ENCODE measurements around the gene SMG6. TPM values are rescaled to one million over a fixed set of nuclear protein-coding genes. Genes with fewer than 3 reads are reported as not detected.
A peak's percentile ranks its signal among the peaks of the same experiment; 100 is the strongest.
"Not testable (repeated sequence)": the region's sequence is repeated elsewhere in the genome, so short reads cannot be mapped to it uniquely, and the experiment has no call there.

SMG6 gene
- total RNA-seq, 1 donor from 2014 or later = 39.7 TPM

DNA sequence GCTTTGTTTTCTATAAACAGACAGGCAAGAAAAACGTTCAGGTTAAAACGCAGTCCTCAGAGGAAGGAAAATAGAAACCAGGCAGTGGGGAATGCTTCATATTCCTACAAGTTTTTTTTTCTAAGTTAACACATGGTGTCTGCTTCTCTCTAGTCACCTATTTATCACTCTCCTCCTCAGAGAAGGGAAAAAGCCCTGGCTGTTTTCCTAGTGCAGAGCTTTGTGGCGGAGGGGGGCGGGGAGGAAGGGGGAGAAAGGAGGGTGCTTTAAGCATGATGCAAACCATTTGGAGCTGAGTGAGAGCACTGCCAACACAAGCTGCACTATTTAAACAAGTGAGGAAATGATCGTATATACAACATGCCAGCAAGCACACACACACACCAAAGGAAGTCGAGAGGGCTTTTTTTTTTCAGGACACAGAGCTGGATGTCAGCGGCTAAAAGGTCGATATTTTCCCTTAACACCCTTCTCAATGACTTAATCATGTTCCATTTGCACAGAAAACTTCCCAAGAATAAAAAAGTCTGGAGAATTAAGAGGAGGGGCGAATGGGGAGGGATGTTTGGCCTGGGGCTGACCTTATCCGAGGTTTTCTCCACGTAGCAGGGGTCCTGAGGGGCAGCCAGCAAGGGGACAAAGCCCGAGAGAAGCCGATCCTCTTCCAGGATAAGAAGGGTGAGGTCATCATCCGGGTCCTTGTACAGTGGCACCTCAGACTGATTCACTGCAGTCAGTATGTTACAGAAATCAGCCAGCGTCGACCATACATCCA lies 131.3 kb downstream of the SMG6 start:
- H3K27me3 ChIP-seq (ENCODE audit: insufficient read depth, low read length) = no peaks in the 10 kb centered on the region
- no peak overlapping the region for H3K4me3 ChIP-seq (ENCODE audit: insufficient read depth, low read depth, low read length)
- H3K4me2 ChIP-seq (ENCODE audit: low read length) = peak overlapping the region; percentile 83
- H3K4me3 Mint-ChIP-seq (ENCODE audit: unreplicated experiment) = peak overlapping the region; percentile 11
- peak; percentile 87 for FAIRE-seq
- no peaks in the 10 kb centered on the region for H3K9me3 Mint-ChIP-seq (ENCODE audit: unreplicated experiment)
- H3K27me3 Mint-ChIP-seq (ENCODE audit: low read depth, unreplicated experiment) = no peaks in the 10 kb centered on the region
- peaks cover 13% of the 10 kb centered on the region for H3K36me3 ChIP-seq (ENCODE audit: insufficient read depth, low read length)
- H3K79me2 ChIP-seq (ENCODE audit: insufficient read depth, low read length) = peaks cover 21% of the 10 kb centered on the region
- H3K9me3 ChIP-seq (ENCODE audit: insufficient read depth, low read depth, low read length) = no peaks in the 10 kb centered on the region
- peak overlapping the region; percentile 96 for H3K27ac Mint-ChIP-seq (ENCODE audit: unreplicated experiment)
- H3K27ac ChIP-seq (ENCODE audit: low read depth, low read length) = peak overlapping the region; percentile 99
- peaks cover 62% of the 10 kb centered on the region for H3K4me1 Mint-ChIP-seq (ENCODE audit: low read depth, unreplicated experiment)
- H3K4me1 ChIP-seq (ENCODE audit: insufficient read depth, low read length) = peaks cover 51% of the 10 kb centered on the region
- H4K20me1 ChIP-seq (ENCODE audit: insufficient read depth, low read length) = no peaks in the 10 kb centered on the region
- H3K9ac ChIP-seq (ENCODE audit: low read length) = peak overlapping the region; percentile 94
- peak; percentile 100 for DNase-seq (ENCODE audit: low read depth)
- peaks cover 27% of the 10 kb centered on the region for H3K36me3 Mint-ChIP-seq (ENCODE audit: low read depth, unreplicated experiment)
- TF ChIP-seq, protein P1, sequence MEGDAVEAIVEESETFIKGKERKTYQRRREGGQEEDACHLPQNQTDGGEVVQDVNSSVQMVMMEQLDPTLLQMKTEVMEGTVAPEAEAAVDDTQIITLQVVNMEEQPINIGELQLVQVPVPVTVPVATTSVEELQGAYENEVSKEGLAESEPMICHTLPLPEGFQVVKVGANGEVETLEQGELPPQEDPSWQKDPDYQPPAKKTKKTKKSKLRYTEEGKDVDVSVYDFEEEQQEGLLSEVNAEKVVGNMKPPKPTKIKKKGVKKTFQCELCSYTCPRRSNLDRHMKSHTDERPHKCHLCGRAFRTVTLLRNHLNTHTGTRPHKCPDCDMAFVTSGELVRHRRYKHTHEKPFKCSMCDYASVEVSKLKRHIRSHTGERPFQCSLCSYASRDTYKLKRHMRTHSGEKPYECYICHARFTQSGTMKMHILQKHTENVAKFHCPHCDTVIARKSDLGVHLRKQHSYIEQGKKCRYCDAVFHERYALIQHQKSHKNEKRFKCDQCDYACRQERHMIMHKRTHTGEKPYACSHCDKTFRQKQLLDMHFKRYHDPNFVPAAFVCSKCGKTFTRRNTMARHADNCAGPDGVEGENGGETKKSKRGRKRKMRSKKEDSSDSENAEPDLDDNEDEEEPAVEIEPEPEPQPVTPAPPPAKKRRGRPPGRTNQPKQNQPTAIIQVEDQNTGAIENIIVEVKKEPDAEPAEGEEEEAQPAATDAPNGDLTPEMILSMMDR (IDR thresholded peaks at IDR 0.05; ENCODE audit: insufficient read depth, low read depth, low read length) = no peak
- no peak for TF ChIP-seq EZH2 (IDR thresholded peaks at IDR 0.05; ENCODE audit: insufficient read depth, low read length)
- H2AFZ ChIP-seq (ENCODE audit: low read depth, low read length) = peak overlapping the region; percentile 23

DNA sequence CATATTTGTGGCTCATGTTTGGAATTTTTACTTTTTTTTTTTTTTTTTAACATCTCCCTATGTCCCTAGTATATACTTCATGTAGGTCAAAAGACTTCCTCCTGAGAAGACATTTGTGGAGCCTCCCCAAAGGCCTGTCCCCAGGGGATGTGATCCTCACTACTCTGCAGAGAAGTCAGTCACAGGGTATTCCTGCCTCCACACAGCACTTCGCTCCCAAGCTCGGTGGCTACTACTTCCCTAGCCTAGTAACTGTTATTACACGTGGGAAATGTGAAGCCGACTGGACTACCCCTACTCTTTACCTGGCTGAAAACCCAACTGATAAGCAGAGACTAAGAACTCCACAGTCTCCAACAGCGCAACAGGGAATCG lies 131.9 kb downstream of the SMG6 start:
- FAIRE-seq (no peak), DNase-seq (ENCODE audit: low read depth) (no peak)
- H3K79me2 ChIP-seq (ENCODE audit: insufficient read depth, low read length) = peaks cover 18% of the 10 kb centered on the region
- peaks cover 13% of the 10 kb centered on the region for H3K36me3 ChIP-seq (ENCODE audit: insufficient read depth, low read length)
- H3K36me3 Mint-ChIP-seq (ENCODE audit: low read depth, unreplicated experiment) = peaks cover 25% of the 10 kb centered on the region
- H3K27me3 Mint-ChIP-seq (ENCODE audit: low read depth, unreplicated experiment) = no peaks in the 10 kb centered on the region
- H3K4me3 ChIP-seq (ENCODE audit: insufficient read depth, low read depth, low read length) = no peak overlapping the region
- H3K4me1 Mint-ChIP-seq (ENCODE audit: low read depth, unreplicated experiment) = peaks cover 57% of the 10 kb centered on the region
- peak overlapping the region; percentile 15 for H2AFZ ChIP-seq (ENCODE audit: low read depth, low read length)
- no peaks in the 10 kb centered on the region for H3K9me3 Mint-ChIP-seq (ENCODE audit: unreplicated experiment)
- peak overlapping the region; percentile 96 for H3K27ac Mint-ChIP-seq (ENCODE audit: unreplicated experiment)
- no peaks in the 10 kb centered on the region for H4K20me1 ChIP-seq (ENCODE audit: insufficient read depth, low read length)
- H3K9me3 ChIP-seq (ENCODE audit: insufficient read depth, low read depth, low read length) = no peaks in the 10 kb centered on the region
- no peaks in the 10 kb centered on the region for H3K27me3 ChIP-seq (ENCODE audit: insufficient read depth, low read length)
- H3K4me3 Mint-ChIP-seq (ENCODE audit: unreplicated experiment) = no peak overlapping the region
- H3K9ac ChIP-seq (ENCODE audit: low read length) = peak overlapping the region; percentile 94
- TF ChIP-seq, protein P1 (IDR thresholded peaks at IDR 0.05; ENCODE audit: insufficient read depth, low read depth, low read length) = no peak
- no peak for TF ChIP-seq EZH2 (IDR thresholded peaks at IDR 0.05; ENCODE audit: insufficient read depth, low read length)
- peak overlapping the region; percentile 83 for H3K4me2 ChIP-seq (ENCODE audit: low read length)
- H3K4me1 ChIP-seq (ENCODE audit: insufficient read depth, low read length) = peaks cover 50% of the 10 kb centered on the region
- H3K27ac ChIP-seq (ENCODE audit: low read depth, low read length) = peak overlapping the region; percentile 99

DNA sequence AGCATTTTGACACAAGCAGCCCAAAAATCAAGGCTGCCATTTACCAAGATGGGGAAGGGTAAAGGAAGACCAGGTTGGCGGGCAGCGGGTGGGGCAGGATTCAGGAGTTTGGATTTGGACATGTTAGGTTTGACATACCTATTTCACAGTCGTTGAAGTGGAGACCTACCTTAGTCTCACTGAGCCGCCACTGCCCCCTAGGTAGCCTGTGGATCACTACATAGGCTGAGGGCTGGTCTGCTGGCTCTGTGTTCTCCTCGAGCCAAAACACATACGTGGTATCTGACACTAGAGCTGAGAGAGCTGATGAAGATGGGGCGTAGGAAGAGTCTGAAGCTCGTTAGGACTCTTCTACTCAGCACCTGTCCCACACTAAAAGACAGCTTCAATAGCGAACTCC lies 133.6 kb downstream of the SMG6 start:
- H3K9me3 ChIP-seq (ENCODE audit: insufficient read depth, low read depth, low read length) = no peaks in the 10 kb centered on the region
- no peak overlapping the region for H2AFZ ChIP-seq (ENCODE audit: low read depth, low read length)
- H3K27me3 ChIP-seq (ENCODE audit: insufficient read depth, low read length) = no peaks in the 10 kb centered on the region
- peaks cover 11% of the 10 kb centered on the region for H3K79me2 ChIP-seq (ENCODE audit: insufficient read depth, low read length)
- Mint-ChIP-seq H3K27me3 (ENCODE audit: low read depth, unreplicated experiment) (no peaks in the 10 kb centered on the region), H3K27ac (ENCODE audit: unreplicated experiment) (peak overlapping the region; percentile 1), H3K4me1 (ENCODE audit: low read depth, unreplicated experiment) (peaks cover 57% of the 10 kb centered on the region), H3K36me3 (ENCODE audit: low read depth, unreplicated experiment) (peaks cover 28% of the 10 kb centered on the region), H3K9me3 (ENCODE audit: unreplicated experiment) (peaks cover 2% of the 10 kb centered on the region), H3K4me3 (ENCODE audit: unreplicated experiment) (no peak overlapping the region)
- H4K20me1 ChIP-seq (ENCODE audit: insufficient read depth, low read length) = no peaks in the 10 kb centered on the region
- no peak overlapping the region for H3K27ac ChIP-seq (ENCODE audit: low read depth, low read length)
- H3K4me1 ChIP-seq (ENCODE audit: insufficient read depth, low read length) = peaks cover 40% of the 10 kb centered on the region
- H3K4me2 ChIP-seq (ENCODE audit: low read length) = no peak overlapping the region
- H3K36me3 ChIP-seq (ENCODE audit: insufficient read depth, low read length) = peaks cover 13% of the 10 kb centered on the region
- TF ChIP-seq, protein P1 (IDR thresholded peaks at IDR 0.05; ENCODE audit: insufficient read depth, low read depth, low read length) = no peak
- TF ChIP-seq EZH2 (IDR thresholded peaks at IDR 0.05; ENCODE audit: insufficient read depth, low read length) = no peak
- H3K9ac ChIP-seq (ENCODE audit: low read length) = no peak overlapping the region
- DNase-seq (ENCODE audit: low read depth) (no peak), FAIRE-seq (no peak)
- no peak overlapping the region for H3K4me3 ChIP-seq (ENCODE audit: insufficient read depth, low read depth, low read length)

DNA sequence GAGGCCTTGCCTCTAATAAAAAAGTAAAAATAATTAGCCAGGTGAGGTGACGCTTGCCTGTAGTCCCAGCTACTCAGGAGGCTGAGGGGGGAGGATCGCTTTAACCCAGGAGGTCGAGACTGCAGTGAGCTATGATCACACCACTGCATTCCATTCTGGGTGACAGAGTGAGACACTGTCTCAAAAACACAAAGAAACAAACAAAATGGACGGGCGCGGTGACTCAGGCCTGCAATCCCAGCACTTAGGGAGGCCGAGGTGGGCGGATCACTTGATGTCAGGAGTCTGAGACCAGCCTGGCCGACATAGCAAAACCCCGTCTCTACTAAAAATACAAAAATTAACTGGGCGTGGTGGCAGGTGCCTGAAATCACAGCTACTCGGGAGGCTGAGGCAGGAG lies 137.9 kb downstream of the SMG6 start:
- H3K9me3 Mint-ChIP-seq (ENCODE audit: unreplicated experiment); H3K4me3 Mint-ChIP-seq (ENCODE audit: unreplicated experiment); H3K4me1 ChIP-seq (ENCODE audit: insufficient read depth, low read length); FAIRE-seq; H3K27me3 Mint-ChIP-seq (ENCODE audit: low read depth, unreplicated experiment); H3K4me3 ChIP-seq (ENCODE audit: insufficient read depth, low read depth, low read length); H3K9me3 ChIP-seq (ENCODE audit: insufficient read depth, low read depth, low read length); H4K20me1 ChIP-seq (ENCODE audit: insufficient read depth, low read length); H3K27me3 ChIP-seq (ENCODE audit: insufficient read depth, low read length): not testable (repeated sequence)
- H2AFZ ChIP-seq (ENCODE audit: low read depth, low read length) = peak overlapping the region; percentile 4
- peaks cover 24% of the 10 kb centered on the region for H3K4me1 Mint-ChIP-seq (ENCODE audit: low read depth, unreplicated experiment)
- peak; percentile 51 for DNase-seq (ENCODE audit: low read depth)
- H3K36me3 Mint-ChIP-seq (ENCODE audit: low read depth, unreplicated experiment) = peaks cover 27% of the 10 kb centered on the region
- H3K27ac Mint-ChIP-seq (ENCODE audit: unreplicated experiment) = peak overlapping the region; percentile 53
- H3K27ac ChIP-seq (ENCODE audit: low read depth, low read length) = peak overlapping the region; percentile 82
- H3K36me3 ChIP-seq (ENCODE audit: insufficient read depth, low read length) = peaks cover 17% of the 10 kb centered on the region
- peak overlapping the region; percentile 61 for H3K9ac ChIP-seq (ENCODE audit: low read length)
- H3K4me2 ChIP-seq (ENCODE audit: low read length) = peak overlapping the region; percentile 22
- H3K79me2 ChIP-seq (ENCODE audit: insufficient read depth, low read length) = peaks cover 11% of the 10 kb centered on the region

Measured in astrocyte (in vitro differentiated cells and primary cell).